ENCODE results near the gene EXOC6B. TPM values are rescaled to one million over a fixed set of nuclear protein-coding genes. Genes with fewer than 3 reads are reported as not detected.
"Not testable (repeated sequence)": the region's sequence is repeated elsewhere in the genome, so short reads cannot be mapped to it uniquely, and the experiment has no call there.

Gene EXOC6B
- total RNA-seq, 1 experiment from 2014 or later: not detected

DNA sequence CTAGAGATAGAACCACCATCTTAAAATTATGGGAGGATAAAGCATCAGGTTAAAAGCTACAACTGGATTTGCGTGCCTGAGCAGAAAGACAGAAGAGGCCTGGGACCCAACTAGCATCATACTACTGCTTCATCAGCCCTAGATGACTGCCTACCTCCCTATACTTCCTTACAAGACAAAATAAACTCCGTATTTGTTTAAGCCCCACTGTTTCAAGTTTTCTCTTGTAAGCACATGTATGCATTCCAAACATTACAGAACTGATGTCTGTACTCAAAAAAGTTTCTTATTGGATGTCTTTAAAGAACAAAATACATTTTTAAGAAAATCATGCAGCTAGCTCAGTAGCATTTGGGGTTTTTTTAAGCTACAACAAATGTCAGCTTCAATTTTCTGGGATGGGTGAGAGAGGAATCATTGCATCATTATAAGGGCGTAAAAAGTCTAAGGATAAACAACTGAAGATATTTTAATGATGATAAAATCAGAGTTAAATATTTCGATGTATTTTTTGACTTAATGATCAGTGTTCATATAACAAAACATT is 213.1 kb downstream of the EXOC6B start:
- Histone ChIP-seq H3K9me3 (ENCODE audit: low read length) (no peaks in the 10 kb centered on the region), H3K27me3 (ENCODE audit: low read length) (no peaks in the 10 kb centered on the region), H3K79me2 (ENCODE audit: low read length) (no peaks in the 10 kb centered on the region), H3K36me3 (ENCODE audit: insufficient read depth, low read length) (no peaks in the 10 kb centered on the region), H3K9me2 (replicated peaks; ENCODE audit: insufficient read depth, low read length) (no peaks in the 10 kb centered on the region), H2AFZ (ENCODE audit: low read length) (no peak overlapping the region), H3K27ac (ENCODE audit: low read length) (no peak overlapping the region), H3K4me3 (ENCODE audit: low read length) (no peak overlapping the region), H3K9ac (ENCODE audit: low read length) (no peak overlapping the region), H3K4me1 (ENCODE audit: low read length) (no peaks in the 10 kb centered on the region), H4K20me1 (ENCODE audit: insufficient read depth, low read depth, low read length) (no peaks in the 10 kb centered on the region), H3K4me2 (ENCODE audit: low read depth, low read length, poor library complexity, severe bottlenecking) (no peak overlapping the region)
- DNase-seq: no peak

DNA sequence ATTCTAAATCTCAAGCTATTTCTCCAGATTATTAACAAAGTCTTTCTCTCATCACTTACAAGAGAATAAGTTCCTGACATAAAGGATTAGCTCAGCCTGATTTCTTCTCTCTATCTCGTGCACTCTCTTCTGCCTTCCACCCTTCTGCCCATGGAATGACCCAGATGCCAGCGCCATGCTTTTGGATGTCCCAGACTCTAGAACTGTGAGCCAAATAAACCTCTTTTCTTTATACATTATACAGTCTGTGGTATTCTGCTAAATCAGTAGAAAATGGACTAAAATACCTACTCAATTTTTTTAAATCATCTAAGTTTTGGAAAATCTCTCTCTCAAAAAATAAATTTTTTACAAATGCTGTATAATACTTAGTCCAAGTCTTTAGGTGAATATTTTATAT is 218.6 kb downstream of the EXOC6B start:
- Histone ChIP-seq H3K79me2 (ENCODE audit: low read length) (no peaks in the 10 kb centered on the region), H3K36me3 (ENCODE audit: insufficient read depth, low read length) (no peaks in the 10 kb centered on the region), H3K9me3 (ENCODE audit: low read length) (no peaks in the 10 kb centered on the region), H2AFZ (ENCODE audit: low read length) (no peak overlapping the region), H3K4me2 (ENCODE audit: low read depth, low read length, poor library complexity, severe bottlenecking) (no peak overlapping the region), H3K9ac (ENCODE audit: low read length) (no peak overlapping the region), H3K9me2 (replicated peaks; ENCODE audit: insufficient read depth, low read length) (no peaks in the 10 kb centered on the region), H3K27me3 (ENCODE audit: low read length) (no peaks in the 10 kb centered on the region), H3K4me3 (ENCODE audit: low read length) (no peak overlapping the region), H3K4me1 (ENCODE audit: low read length) (no peaks in the 10 kb centered on the region), H3K27ac (ENCODE audit: low read length) (no peak overlapping the region), H4K20me1 (ENCODE audit: insufficient read depth, low read depth, low read length) (no peaks in the 10 kb centered on the region)
- no peak for DNase-seq

DNA sequence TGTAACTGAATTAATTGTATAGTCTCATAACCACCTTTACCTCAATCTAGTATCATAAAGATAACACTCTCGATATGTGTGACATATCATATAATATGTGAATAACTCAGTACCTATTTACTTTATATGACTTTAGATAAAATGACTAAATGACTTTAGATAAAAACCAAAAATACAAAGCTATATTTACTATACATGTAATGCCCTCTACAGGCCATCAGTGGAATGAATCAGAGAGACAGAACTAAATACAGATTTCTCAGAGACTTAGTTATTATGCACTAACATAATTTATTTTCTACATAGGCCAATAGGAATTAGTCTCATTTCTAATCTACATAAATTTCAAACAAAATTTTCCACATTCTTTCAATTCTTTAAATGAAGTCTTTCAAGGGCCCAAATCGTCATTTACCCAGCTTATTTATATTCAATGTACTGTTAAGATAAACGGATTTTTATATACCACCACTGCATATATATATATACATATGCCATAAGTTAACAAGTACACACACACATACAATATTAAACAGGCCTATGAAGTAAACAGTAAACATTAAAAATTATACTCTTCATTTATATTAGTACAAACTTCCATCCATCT is 219.9 kb downstream of the EXOC6B start:
- H2AFZ ChIP-seq (ENCODE audit: low read length): no peak overlapping the region
- H3K36me3 ChIP-seq (ENCODE audit: insufficient read depth, low read length): no peaks in the 10 kb centered on the region
- H3K27ac ChIP-seq (ENCODE audit: low read length): no peak overlapping the region
- H3K9me2 ChIP-seq (replicated peaks; ENCODE audit: insufficient read depth, low read length): no peaks in the 10 kb centered on the region
- no peak overlapping the region for H3K9ac ChIP-seq (ENCODE audit: low read length)
- H4K20me1 ChIP-seq (ENCODE audit: insufficient read depth, low read depth, low read length): no peaks in the 10 kb centered on the region
- no peak overlapping the region for H3K4me2 ChIP-seq (ENCODE audit: low read depth, low read length, poor library complexity, severe bottlenecking)
- H3K9me3 ChIP-seq (ENCODE audit: low read length): no peaks in the 10 kb centered on the region
- H3K4me1 ChIP-seq (ENCODE audit: low read length): no peaks in the 10 kb centered on the region
- no peaks in the 10 kb centered on the region for H3K79me2 ChIP-seq (ENCODE audit: low read length)
- DNase-seq: peak; percentile 73
- no peak overlapping the region for H3K4me3 ChIP-seq (ENCODE audit: low read length)
- H3K27me3 ChIP-seq (ENCODE audit: low read length): no peaks in the 10 kb centered on the region

DNA sequence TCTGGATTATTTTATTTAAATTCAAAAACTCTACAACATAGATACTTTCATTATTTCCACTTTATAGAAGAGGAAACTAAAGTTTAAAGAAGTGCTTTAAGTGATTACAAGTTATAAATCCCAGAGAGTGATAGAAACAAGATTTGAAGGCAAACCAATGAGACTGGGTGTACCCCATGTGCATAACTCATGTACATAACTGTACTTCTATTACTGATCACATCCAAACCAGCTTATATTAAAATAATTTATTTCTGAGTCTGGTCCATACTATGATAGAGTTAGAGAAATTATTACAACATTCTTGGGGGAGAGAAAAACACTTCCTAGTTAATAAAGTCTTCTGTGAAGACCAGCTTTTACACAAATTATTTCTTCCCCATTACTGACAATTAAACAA is 221.4 kb downstream of the EXOC6B start:
- Histone ChIP-seq H4K20me1 (ENCODE audit: insufficient read depth, low read depth, low read length) (no peaks in the 10 kb centered on the region), H3K4me2 (ENCODE audit: low read depth, low read length, poor library complexity, severe bottlenecking) (no peak overlapping the region), H3K9me3 (ENCODE audit: low read length) (no peaks in the 10 kb centered on the region), H3K9me2 (replicated peaks; ENCODE audit: insufficient read depth, low read length) (no peaks in the 10 kb centered on the region), H3K4me1 (ENCODE audit: low read length) (no peaks in the 10 kb centered on the region), H3K27ac (ENCODE audit: low read length) (no peak overlapping the region), H2AFZ (ENCODE audit: low read length) (no peak overlapping the region), H3K9ac (ENCODE audit: low read length) (no peak overlapping the region), H3K4me3 (ENCODE audit: low read length) (no peak overlapping the region), H3K36me3 (ENCODE audit: insufficient read depth, low read length) (no peaks in the 10 kb centered on the region), H3K27me3 (ENCODE audit: low read length) (no peaks in the 10 kb centered on the region), H3K79me2 (ENCODE audit: low read length) (no peaks in the 10 kb centered on the region)
- DNase-seq: no peak

DNA sequence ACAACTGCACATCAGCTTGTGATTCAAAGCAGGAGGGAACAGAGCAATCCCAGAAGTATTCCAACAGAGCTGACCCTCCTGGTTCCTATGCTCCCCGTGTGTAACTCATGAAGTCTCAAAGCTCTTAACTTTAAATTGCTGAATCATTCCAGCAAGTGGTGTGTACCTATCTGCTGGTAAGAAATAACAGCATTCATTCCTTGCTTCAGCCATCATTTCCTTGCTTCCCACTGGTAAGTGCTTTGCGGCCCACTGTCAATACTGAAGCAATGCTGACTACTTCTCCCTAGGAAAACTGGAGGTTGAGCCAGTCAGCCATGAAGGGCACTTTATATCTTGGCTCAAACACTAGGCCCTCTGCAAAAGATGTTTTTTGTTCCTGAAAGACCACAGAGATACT is 222.4 kb downstream of the EXOC6B start:
- no peak for DNase-seq
- H3K4me2 ChIP-seq (ENCODE audit: low read depth, low read length, poor library complexity, severe bottlenecking): no peak overlapping the region
- no peaks in the 10 kb centered on the region for H3K9me2 ChIP-seq (replicated peaks; ENCODE audit: insufficient read depth, low read length)
- H3K27me3 ChIP-seq (ENCODE audit: low read length): no peaks in the 10 kb centered on the region
- no peak overlapping the region for H2AFZ ChIP-seq (ENCODE audit: low read length)
- H3K36me3 ChIP-seq (ENCODE audit: insufficient read depth, low read length): no peaks in the 10 kb centered on the region
- H3K4me1 ChIP-seq (ENCODE audit: low read length): no peaks in the 10 kb centered on the region
- no peak overlapping the region for H3K9ac ChIP-seq (ENCODE audit: low read length)
- no peaks in the 10 kb centered on the region for H3K9me3 ChIP-seq (ENCODE audit: low read length)
- H3K27ac ChIP-seq (ENCODE audit: low read length): no peak overlapping the region
- no peaks in the 10 kb centered on the region for H4K20me1 ChIP-seq (ENCODE audit: insufficient read depth, low read depth, low read length)
- H3K4me3 ChIP-seq (ENCODE audit: low read length): no peak overlapping the region
- no peaks in the 10 kb centered on the region for H3K79me2 ChIP-seq (ENCODE audit: low read length)

DNA sequence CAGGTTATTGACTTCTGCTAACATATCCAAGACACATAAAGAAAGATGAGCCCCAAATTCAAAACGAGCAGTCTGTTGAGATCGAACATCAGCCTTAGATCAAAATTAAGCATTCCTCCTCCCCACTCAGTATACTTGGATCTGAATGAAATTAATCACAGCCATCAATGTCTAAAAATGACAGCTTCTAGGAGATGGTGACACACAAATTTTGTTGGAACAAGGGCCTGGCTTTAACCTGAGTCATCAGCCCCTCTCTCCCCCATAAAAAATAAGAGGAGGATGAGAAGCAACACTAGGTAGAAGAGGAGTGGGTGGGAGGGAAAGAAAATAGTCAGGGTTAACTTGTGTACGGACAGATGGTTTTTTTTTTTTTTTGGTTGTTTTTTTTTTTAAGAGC is 223.1 kb downstream of the EXOC6B start:
- Histone ChIP-seq H3K79me2 (ENCODE audit: low read length) (no peaks in the 10 kb centered on the region), H3K4me3 (ENCODE audit: low read length) (no peak overlapping the region), H3K4me1 (ENCODE audit: low read length) (no peaks in the 10 kb centered on the region), H3K36me3 (ENCODE audit: insufficient read depth, low read length) (no peaks in the 10 kb centered on the region), H3K27ac (ENCODE audit: low read length) (no peak overlapping the region), H3K9ac (ENCODE audit: low read length) (no peak overlapping the region), H3K9me2 (replicated peaks; ENCODE audit: insufficient read depth, low read length) (no peaks in the 10 kb centered on the region), H2AFZ (ENCODE audit: low read length) (no peak overlapping the region), H4K20me1 (ENCODE audit: insufficient read depth, low read depth, low read length) (no peaks in the 10 kb centered on the region), H3K4me2 (ENCODE audit: low read depth, low read length, poor library complexity, severe bottlenecking) (no peak overlapping the region), H3K9me3 (ENCODE audit: low read length) (no peaks in the 10 kb centered on the region), H3K27me3 (ENCODE audit: low read length) (no peaks in the 10 kb centered on the region)
- DNase-seq: no peak

DNA sequence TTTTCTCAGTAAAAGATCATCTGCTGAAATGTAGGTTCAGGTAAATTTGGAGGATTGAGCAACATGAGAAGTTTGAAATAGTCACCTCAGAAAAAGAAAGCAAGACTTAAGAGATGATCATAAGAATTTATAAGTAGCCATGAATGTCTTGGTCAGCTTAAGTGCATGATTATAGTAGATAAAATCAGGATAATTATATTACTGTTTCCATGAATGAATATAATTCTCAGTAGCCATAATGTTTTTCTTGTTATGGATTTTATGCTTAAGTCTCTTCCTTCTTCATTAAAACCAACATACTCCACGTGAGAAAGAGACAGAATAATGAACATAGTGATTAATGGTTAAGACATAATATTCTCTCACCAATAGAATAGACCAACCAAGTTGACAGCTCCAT is 223.7 kb downstream of the EXOC6B start:
- H3K27me3 ChIP-seq (ENCODE audit: low read length): no peaks in the 10 kb centered on the region
- no peaks in the 10 kb centered on the region for H3K9me2 ChIP-seq (replicated peaks; ENCODE audit: insufficient read depth, low read length)
- no peak overlapping the region for H3K4me3 ChIP-seq (ENCODE audit: low read length)
- H3K9me3 ChIP-seq (ENCODE audit: low read length): no peaks in the 10 kb centered on the region
- no peak overlapping the region for H3K9ac ChIP-seq (ENCODE audit: low read length)
- no peak for DNase-seq
- H3K36me3 ChIP-seq (ENCODE audit: insufficient read depth, low read length): no peaks in the 10 kb centered on the region
- H3K27ac ChIP-seq (ENCODE audit: low read length): no peak overlapping the region
- no peak overlapping the region for H3K4me2 ChIP-seq (ENCODE audit: low read depth, low read length, poor library complexity, severe bottlenecking)
- no peaks in the 10 kb centered on the region for H3K4me1 ChIP-seq (ENCODE audit: low read length)
- no peaks in the 10 kb centered on the region for H4K20me1 ChIP-seq (ENCODE audit: insufficient read depth, low read depth, low read length)
- no peak overlapping the region for H2AFZ ChIP-seq (ENCODE audit: low read length)
- H3K79me2 ChIP-seq (ENCODE audit: low read length): no peaks in the 10 kb centered on the region

DNA sequence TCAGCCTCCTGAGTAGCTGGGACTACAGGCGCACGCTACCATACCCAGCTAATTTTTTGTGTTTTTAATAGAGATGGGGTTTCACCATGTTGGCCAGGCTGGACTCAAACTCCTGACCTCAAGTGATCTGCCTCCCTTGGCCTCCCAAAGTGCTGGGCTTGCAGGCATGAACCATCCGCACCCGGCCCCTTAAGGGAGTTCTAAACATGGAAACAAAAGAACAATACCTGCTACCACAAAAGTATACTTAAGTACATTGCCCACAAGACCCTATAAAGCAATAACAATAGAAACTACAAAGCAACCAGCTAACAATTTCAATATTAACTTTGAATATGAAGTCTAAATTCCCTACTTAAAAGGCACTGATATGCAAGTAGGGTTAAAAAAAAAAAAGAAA is 242.0 kb downstream of the EXOC6B start:
- not testable (repeated sequence) for H4K20me1 ChIP-seq (ENCODE audit: insufficient read depth, low read depth, low read length); H3K9ac ChIP-seq (ENCODE audit: low read length); H3K27ac ChIP-seq (ENCODE audit: low read length); H3K36me3 ChIP-seq (ENCODE audit: insufficient read depth, low read length); H2AFZ ChIP-seq (ENCODE audit: low read length); H3K4me1 ChIP-seq (ENCODE audit: low read length); H3K4me3 ChIP-seq (ENCODE audit: low read length); DNase-seq; H3K4me2 ChIP-seq (ENCODE audit: low read depth, low read length, poor library complexity, severe bottlenecking); H3K9me2 ChIP-seq (replicated peaks; ENCODE audit: insufficient read depth, low read length); H3K9me3 ChIP-seq (ENCODE audit: low read length); H3K79me2 ChIP-seq (ENCODE audit: low read length); H3K27me3 ChIP-seq (ENCODE audit: low read length)
